GM19023 (cell line): Measurements from ENCODE around the gene GNA14.
"Not testable (repeated sequence)": the region's sequence is repeated elsewhere in the genome, so short reads cannot be mapped to it uniquely, and the experiment has no call there.

Experiments used
- ATAC-seq: cut with Tn5 transposase; IDR thresholded peaks from one replicate; pipeline ENCODE4 v1.9.1; 2021; ENCODE audit warnings: mild to moderate bottlenecking, moderate library complexity; ENCODE audit not compliant: unreplicated experiment

GNA14 gene

GRCh38 chr9:77497322-77498198, 150.6 kb downstream of the GNA14 start:
- ATAC-seq: no peak

GRCh38 chr9:77495834-77496671, 152.1 kb downstream of the GNA14 start:
- no peak for ATAC-seq

- not testable (repeated sequence) for ATAC-seq
Measured at GRCh38 chr9:77490279-77490678, 157.8 kb downstream of the GNA14 start.

- ATAC-seq: not testable (repeated sequence)
Measured at GRCh38 chr9:77489405-77490163, 158.5 kb downstream of the GNA14 start.

GRCh38 chr9:77488439-77489126, 159.5 kb downstream of the GNA14 start:
- no peak for ATAC-seq

GRCh38 chr9:77486968-77487367, 161.2 kb downstream of the GNA14 start:
- no peak for ATAC-seq

GRCh38 chr9:77486463-77486862, 161.7 kb downstream of the GNA14 start:
- no peak for ATAC-seq

- peak; percentile 98 for ATAC-seq
Measured at GRCh38 chr9:77475641-77476473, 172.3 kb downstream of the GNA14 start.

- ATAC-seq: no peak
Measured at GRCh38 chr9:77474936-77475335, 173.2 kb downstream of the GNA14 start.

GRCh38 chr9:77472646-77473045, 175.5 kb downstream of the GNA14 start:
- no peak for ATAC-seq

GRCh38 chr9:77471572-77471971, 176.6 kb downstream of the GNA14 start:
- ATAC-seq: no peak

GRCh38 chr9:77469515-77470231, 178.4 kb downstream of the GNA14 start:
- no peak for ATAC-seq

GRCh38 chr9:77464661-77465060, 183.5 kb downstream of the GNA14 start:
- no peak for ATAC-seq

- no peak for ATAC-seq
Measured at GRCh38 chr9:77463151-77463550, 185.0 kb downstream of the GNA14 start.

- ATAC-seq: no peak
Measured at GRCh38 chr9:77462066-77462465, 186.1 kb downstream of the GNA14 start.

GRCh38 chr9:77460938-77461337, 187.2 kb downstream of the GNA14 start:
- ATAC-seq: no peak

GRCh38 chr9:77457916-77458592, 190.1 kb downstream of the GNA14 start:
- peak; percentile 84 for ATAC-seq

GRCh38 chr9:77456829-77457437, 191.2 kb downstream of the GNA14 start:
- peak; percentile 73 for ATAC-seq
